HUES64 (cell line): ENCODE data around the gene HOXD10.

Source experiments
- H3K27ac ChIP-seq: 2 replicates; pipeline ENCODE4 v1.7.0; 2013; ENCODE audit warnings: low read depth, low read length, inconsistent platforms
- H3K27me3 ChIP-seq: 2 replicates; pipeline ENCODE4 v1.6.1; 2013; ENCODE audit warnings: mild to moderate bottlenecking, low read length; ENCODE audit not compliant: insufficient read depth
- H3K36me3 ChIP-seq: 2 replicates; pipeline ENCODE4 v1.6.1; 2013; ENCODE audit warnings: mild to moderate bottlenecking, low read length; ENCODE audit not compliant: insufficient read depth
- H3K4me1 ChIP-seq: 2 replicates; pipeline ENCODE4 v1.6.1; 2013; ENCODE audit warnings: mild to moderate bottlenecking, low read length, moderate library complexity; ENCODE audit not compliant: insufficient read depth
- H3K4me3 ChIP-seq: 2 replicates; pipeline ENCODE4 v1.5.1; 2013; ENCODE audit warnings: mild to moderate bottlenecking, low read length, moderate library complexity
- H3K9ac ChIP-seq: 2 replicates; pipeline ENCODE4 v1.6.1; 2013; ENCODE audit warnings: mild to moderate bottlenecking, low read depth, low read length
- H3K9me3 ChIP-seq: 2 replicates; pipeline ENCODE4 v1.6.1; 2013; ENCODE audit warnings: low read depth, low read length; ENCODE audit not compliant: insufficient read depth
- WGBS: fragments of 150-250, 120-280 bp; methylation state at CpG from one replicate; pipeline ENCODE4 v1.1.7; 2013; ENCODE audit warnings: missing lambda C conversion rate; 5-methylcytosine and 5-hydroxymethylcytosine counted together

The HOXD10 gene

DNA sequence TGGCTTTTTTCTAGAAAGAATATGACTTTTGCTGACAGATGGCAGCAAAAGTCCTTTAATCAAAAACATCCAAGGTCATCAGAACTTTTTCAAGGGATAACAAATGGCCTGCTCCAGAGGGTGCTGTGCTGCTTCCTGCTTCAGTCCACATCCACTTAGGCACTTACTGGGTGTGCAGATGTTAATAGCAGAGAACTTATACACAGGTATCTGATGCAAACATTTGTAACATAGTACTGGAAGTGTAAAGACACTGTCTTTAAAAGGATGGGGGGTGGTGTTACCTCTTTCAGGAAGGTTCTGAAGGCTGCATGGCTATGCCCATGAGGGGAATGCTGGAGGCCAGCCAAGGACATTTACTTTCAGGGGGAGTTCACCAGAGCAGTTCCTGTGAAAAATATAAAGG, 18.5 kb downstream of the HOXD10 start:
- peaks cover 100% of the 10 kb centered on the region for H3K27me3 ChIP-seq
- H3K9ac ChIP-seq, result no peak overlapping the region
- no peak overlapping the region for H3K27ac ChIP-seq
- no peaks in the 10 kb centered on the region for H3K36me3 ChIP-seq
- no peaks in the 10 kb centered on the region for H3K9me3 ChIP-seq
- H3K4me1 ChIP-seq, result peaks cover 3% of the 10 kb centered on the region; the same call in 1 of the 2 replicates
- H3K4me3 ChIP-seq, result no peak overlapping the region

DNA sequence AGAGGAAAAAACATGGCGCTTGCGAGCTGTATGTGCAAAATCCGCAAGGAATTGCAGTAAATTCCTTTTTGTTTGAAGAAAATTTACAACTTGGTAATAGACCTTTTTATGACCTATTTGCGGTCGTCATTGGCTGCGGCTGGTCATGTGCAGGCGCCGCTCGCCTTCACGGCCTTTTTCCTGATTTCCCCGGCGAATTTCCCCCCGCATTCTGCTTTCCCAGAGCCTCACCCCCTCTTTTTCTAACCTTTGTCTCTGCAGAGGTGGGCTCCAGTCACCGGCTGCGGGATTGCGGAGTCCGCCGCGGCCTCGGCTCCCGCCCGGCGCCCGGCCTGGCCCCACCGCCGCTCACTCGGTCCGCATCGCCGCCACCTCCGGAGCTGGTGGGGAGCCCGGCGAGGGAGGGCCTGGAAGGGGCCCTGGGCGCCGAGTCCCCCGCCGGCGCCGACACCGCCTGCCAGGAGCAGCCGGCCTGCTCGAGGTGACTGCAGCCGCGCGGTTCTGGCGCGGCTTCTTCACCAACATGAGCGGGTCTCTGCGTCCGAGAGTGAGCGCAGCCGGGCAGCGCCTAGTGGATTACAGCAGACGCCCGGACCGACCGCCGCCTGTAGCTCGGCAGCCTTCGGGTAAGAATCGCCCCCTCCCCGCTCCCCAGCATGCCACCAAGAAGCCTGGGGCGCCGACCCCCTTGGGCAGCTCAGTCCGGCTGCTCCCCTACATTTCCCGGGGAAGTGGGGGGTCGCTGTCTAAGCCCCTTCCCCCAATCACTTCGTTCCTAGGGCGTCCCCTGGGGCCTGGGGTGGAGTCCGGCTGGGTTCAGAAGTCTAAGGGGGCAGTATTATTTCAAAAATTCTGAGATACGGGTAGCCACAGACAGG, 20.0 kb downstream of the HOXD10 start:
- 2% methylated on average over 71 of the region's 71 CpGs for WGBS
- Histone ChIP-seq H3K27me3 (peaks cover 100% of the 10 kb centered on the region), H3K27ac (no peak overlapping the region), H3K4me3 (peak overlapping the region; percentile 47), H3K36me3 (no peaks in the 10 kb centered on the region), H3K9me3 (no peaks in the 10 kb centered on the region), H3K4me1 (peaks cover 3% of the 10 kb centered on the region; the same call in 1 of the 2 replicates), H3K9ac (no peak overlapping the region)

DNA sequence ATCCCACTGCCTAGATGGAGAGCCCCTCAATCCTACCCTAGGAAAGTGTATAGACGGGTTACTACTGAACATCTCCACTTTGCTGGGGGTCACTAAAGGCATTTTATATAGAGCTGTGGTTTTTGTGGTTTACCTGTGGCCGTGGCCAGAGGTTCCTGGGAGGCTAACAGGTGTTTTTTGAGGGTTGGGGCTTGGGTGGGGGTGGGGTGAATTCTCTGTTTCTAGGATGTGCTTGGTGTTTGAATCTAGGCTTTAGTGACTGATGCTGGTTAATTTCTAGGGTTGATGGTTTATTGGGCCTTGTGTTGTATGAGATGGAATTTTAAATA, 20.6 kb downstream of the HOXD10 start:
- H3K9me3 ChIP-seq, result no peaks in the 10 kb centered on the region
- no peaks in the 10 kb centered on the region for H3K36me3 ChIP-seq
- H3K27me3 ChIP-seq, result peaks cover 100% of the 10 kb centered on the region
- H3K9ac ChIP-seq, result no peak overlapping the region
- H3K4me3 ChIP-seq, result no peak overlapping the region
- peaks cover 3% of the 10 kb centered on the region; the same call in 1 of the 2 replicates for H3K4me1 ChIP-seq
- no peak overlapping the region for H3K27ac ChIP-seq
- WGBS, result 14% methylated on average over 2 of the region's 2 CpGs

DNA sequence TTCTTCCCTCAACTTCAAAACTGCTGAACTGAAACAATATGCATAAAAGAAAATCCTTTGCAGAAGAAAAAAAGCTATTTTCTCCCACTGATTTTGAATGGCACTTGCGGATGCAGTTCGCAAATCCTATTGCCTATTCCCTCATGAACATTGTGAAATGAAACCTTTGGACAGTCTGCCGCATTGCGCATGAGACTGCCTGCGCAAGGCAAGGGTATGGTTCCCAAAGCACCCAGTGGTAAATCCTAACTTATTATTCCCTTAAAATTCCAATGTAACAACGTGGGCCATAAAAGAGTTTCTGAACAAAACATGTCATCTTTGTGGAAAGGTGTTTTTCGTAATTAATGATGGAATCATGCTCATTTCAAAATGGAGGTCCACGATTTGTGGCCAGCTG, 21.3 kb downstream of the HOXD10 start:
- no peak overlapping the region for H3K4me3 ChIP-seq
- no peaks in the 10 kb centered on the region; the same call in 1 of the 2 replicates for H3K4me1 ChIP-seq
- H3K9ac ChIP-seq, result no peak overlapping the region
- H3K9me3 ChIP-seq, result no peaks in the 10 kb centered on the region
- WGBS, result 72% methylated on average over 8 of the region's 8 CpGs
- H3K27me3 ChIP-seq, result peaks cover 100% of the 10 kb centered on the region
- no peak overlapping the region for H3K27ac ChIP-seq
- no peaks in the 10 kb centered on the region for H3K36me3 ChIP-seq

DNA sequence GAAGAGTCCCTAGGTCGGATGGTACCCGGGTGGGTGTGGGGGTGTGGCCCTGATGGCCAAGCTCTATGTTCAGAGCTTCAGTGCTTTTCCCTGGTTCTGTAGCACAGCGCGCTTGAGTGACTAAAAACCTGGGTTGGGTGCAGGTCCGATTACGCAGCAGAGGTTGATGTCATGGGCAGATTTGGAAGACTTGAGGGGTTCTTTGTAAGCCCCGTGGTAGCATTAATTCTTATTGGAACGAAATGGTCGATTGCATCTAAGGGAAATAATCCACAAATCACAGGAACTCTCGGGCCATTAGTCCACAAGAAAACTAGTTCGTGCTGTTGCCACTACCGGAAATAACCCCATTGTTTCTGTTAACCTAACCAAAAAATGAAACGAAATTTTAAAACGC, 21.9 kb downstream of the HOXD10 start:
- WGBS, result 64% methylated on average over 14 of the region's 14 CpGs
- no peak overlapping the region for H3K27ac ChIP-seq
- H3K4me1 ChIP-seq, result no peaks in the 10 kb centered on the region; the same call in 1 of the 2 replicates
- H3K9ac ChIP-seq, result no peak overlapping the region
- no peaks in the 10 kb centered on the region for H3K36me3 ChIP-seq
- H3K27me3 ChIP-seq, result peaks cover 100% of the 10 kb centered on the region
- H3K4me3 ChIP-seq, result no peak overlapping the region
- no peaks in the 10 kb centered on the region for H3K9me3 ChIP-seq

DNA sequence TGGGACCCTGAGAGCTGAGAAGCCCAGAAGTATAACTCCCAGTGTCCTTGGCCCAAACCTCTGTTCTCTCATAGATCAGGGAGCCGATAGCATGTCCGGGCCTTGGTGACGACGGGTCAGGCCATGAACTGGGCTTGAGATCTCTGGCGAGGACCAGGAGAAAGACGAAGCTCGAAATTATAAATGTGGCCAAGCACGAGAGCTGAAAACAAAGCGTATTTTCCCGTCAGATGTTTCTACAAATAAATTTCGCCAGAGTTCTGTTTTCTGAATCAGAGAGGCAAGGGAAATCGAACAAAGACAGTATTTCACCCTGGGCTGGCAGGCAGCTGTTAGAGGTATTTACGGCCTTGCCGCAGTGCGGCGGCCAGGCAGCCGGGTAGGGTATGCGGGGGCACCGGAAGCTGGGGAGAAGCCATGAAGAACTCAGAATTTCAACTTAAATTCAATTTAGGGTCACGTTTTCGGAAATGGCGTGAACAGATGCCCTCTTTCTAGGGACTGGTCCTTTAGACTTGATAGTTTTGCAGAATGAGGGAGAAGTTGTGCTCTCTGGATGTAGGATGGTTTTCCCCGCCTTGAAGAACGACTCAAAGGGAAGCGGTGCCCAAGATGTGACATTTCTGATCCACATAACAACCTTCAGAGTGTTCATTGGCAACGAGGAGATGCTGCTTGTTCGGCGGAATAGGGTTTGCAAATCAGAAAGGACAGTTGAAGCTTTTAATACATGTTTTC, 22.5 kb downstream of the HOXD10 start:
- H3K27ac ChIP-seq, result no peak overlapping the region
- H3K27me3 ChIP-seq, result peaks cover 100% of the 10 kb centered on the region
- no peak overlapping the region for H3K4me3 ChIP-seq
- H3K36me3 ChIP-seq, result no peaks in the 10 kb centered on the region
- WGBS, result 74% methylated on average over 28 of the region's 28 CpGs
- no peaks in the 10 kb centered on the region; the same call in 1 of the 2 replicates for H3K4me1 ChIP-seq
- no peaks in the 10 kb centered on the region for H3K9me3 ChIP-seq
- H3K9ac ChIP-seq, result no peak overlapping the region

DNA sequence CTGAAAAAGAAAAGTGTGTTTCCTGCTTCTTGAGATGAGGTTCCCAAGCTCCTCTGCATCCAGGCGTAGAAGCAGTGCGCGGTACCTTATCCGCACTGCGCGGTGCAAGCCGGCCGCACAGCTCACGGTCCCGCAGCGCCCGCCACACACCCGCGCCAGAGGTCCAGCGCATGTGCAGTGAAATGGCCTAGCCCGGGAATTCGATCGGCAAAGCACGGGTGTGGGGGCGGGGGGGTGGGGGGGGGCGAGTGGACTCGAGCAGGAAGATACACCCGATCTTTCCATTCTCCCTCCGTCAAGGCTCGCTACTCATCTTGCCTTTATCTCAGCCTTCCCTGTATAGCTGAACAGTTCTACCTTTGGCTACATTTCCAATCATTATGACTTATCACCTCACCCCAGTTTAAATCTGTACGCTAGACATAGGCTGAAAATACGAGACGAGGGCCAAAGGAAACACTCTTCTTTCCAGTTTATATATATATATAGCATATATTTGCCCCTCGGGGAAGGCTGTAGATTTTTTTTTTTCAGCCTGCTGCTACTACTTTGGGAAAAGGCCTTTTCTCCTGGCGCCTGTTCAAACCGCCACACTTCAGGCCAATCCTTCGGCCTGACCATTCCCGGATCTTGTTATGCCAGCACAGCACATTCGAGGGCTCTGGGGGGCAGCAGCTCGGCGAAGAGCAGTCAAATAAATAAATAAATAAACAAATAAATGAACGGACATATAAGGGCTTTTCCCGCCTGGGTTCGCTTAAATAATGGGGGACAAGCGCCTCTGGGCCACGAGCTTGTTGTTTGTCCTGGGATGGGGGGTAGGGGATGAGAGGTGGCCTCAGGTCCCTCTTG, 23.3 kb downstream of the HOXD10 start:
- H3K27me3 ChIP-seq, result peaks cover 100% of the 10 kb centered on the region
- no peaks in the 10 kb centered on the region for H3K9me3 ChIP-seq
- WGBS, result 65% methylated on average over 35 of the region's 41 CpGs
- H3K4me1 ChIP-seq, result no peaks in the 10 kb centered on the region; the same call in 1 of the 2 replicates
- peak overlapping the region; percentile 63; the same call in 1 of the 2 replicates for H3K4me3 ChIP-seq
- no peak overlapping the region for H3K27ac ChIP-seq
- H3K9ac ChIP-seq, result no peak overlapping the region
- H3K36me3 ChIP-seq, result no peaks in the 10 kb centered on the region

DNA sequence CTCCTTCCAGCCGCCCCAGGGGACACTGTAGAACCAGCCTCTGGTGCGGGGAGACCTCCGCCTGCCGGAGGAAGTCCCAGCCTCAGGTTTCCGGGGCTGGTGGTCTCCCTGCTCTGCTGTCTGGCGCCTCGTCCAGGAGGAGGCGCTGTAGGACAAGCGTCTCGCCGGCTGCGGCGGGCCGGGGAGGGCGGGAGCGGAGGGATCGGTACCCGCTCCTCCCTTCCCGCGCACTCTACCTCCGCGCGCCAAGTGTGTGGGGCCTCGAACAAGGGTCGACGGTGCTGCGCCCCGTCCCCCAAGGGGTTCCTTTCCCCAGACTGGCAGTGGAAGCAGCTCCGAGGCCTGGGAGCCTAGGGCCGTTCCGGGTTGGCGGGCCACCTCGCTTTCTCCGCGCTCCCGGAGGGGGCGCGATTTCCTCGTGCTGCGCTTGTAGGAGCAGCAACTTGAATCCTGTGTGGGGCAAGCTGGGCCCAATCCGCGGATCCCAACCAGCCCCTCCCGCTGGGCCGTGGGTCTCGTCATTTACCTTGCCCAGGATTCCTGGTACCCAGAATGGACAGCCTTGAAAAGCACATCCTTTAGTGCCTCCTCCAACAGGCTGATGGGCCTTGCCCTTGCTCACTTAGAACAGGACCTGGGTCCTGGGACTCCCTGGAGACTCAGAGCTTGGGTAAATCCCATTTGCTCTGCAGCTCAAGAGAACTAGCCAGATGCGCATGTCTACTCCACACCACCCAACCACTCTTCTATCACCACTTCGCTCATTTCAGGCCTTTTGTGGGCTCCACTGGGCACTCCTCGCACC, 24.1 kb downstream of the HOXD10 start:
- 6% methylated on average over 48 of the region's 48 CpGs for WGBS
- Histone ChIP-seq H3K36me3 (no peaks in the 10 kb centered on the region), H3K4me3 (peak overlapping the region; percentile 63), H3K27ac (no peak overlapping the region), H3K9ac (peak overlapping the region; percentile 46; the same call in 1 of the 2 replicates), H3K4me1 (no peaks in the 10 kb centered on the region; the same call in 1 of the 2 replicates), H3K27me3 (peaks cover 100% of the 10 kb centered on the region), H3K9me3 (no peaks in the 10 kb centered on the region)

DNA sequence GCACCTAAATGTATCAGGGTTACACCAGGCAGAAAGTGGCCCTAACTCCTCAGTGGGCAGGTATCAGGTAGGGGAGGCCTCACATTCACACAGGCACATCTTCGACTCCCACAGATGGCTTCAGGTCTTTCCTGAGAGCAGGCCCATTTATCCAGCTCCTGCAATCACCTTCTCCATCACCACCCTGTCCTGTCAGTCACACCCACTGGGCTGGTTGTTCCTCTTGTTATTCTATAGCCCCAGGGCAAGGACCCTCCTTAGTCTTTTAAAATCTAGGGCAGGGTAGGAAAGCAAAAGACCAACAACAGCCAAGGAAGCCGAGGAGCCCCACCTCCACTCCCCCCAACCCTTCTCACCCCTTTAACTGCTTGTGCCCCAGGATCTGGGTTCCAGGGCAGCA, 25.7 kb downstream of the HOXD10 start:
- Histone ChIP-seq H3K9me3 (no peaks in the 10 kb centered on the region), H3K27ac (no peak overlapping the region), H3K4me1 (0 out of 2 replicates have a peak, but pooled peaks cover under 1% of the 10 kb centered on the region), H3K4me3 (no peak overlapping the region), H3K27me3 (peaks cover 100% of the 10 kb centered on the region), H3K36me3 (no peaks in the 10 kb centered on the region), H3K9ac (no peak overlapping the region)
- WGBS, result 71% methylated on average over 2 of the region's 2 CpGs
